Measurements from ENCODE around the gene KCNS3. TPM values are rescaled to one million over a fixed set of nuclear protein-coding genes. Genes with fewer than 3 reads are reported as not detected.

Gene KCNS3
- total and polyA plus RNA-seq, 2 of the 4 experiments (the other 2 are of a cell fraction) = 2.9 to 4.3 TPM

GRCh38 chr2:17975401-17975800 lies 96.9 kb downstream of the KCNS3 start:
- Histone ChIP-seq H3K27ac (ENCODE audit: insufficient read depth, low read length) (no peak overlapping the region), H4K5ac (ENCODE audit: low read depth, low read length) (no peak overlapping the region), H4K20me1 (ENCODE audit: insufficient read depth, low read length) (no peaks in the 10 kb centered on the region), H3K79me1 (ENCODE audit: low read depth in 1 of 2, low read length in 2 of 2) (no peaks in the 10 kb centered on the region; a peak in 1 of 4 replicates), H2AK9ac (replicated peaks; ENCODE audit: low read depth, low read length, poor library complexity) (no peak overlapping the region), H2BK15ac (ENCODE audit: low read depth, low read length) (peak overlapping the region; percentile 94; the same call in 1 of the 3 replicates), H2BK20ac (ENCODE audit: low read depth, low read length) (peak overlapping the region; percentile 34; the same call in 1 of the 2 replicates), H3K4me1 (ENCODE audit: control insufficient read depth, insufficient read depth, low read length) (peaks cover 25% of the 10 kb centered on the region), H3K56ac (ENCODE audit: extremely low read depth, insufficient read depth, low read length) (no peak overlapping the region), H2AFZ (replicated peaks; ENCODE audit: low read length, poor library complexity) (no peak overlapping the region), H3K9ac (ENCODE audit: low read depth, low read length) (no peak overlapping the region), H2BK120ac (ENCODE audit: low read depth, low read length) (peak overlapping the region; percentile 43), H3K36me3 (ENCODE audit: control insufficient read depth, insufficient read depth, low read length) (no peaks in the 10 kb centered on the region), H3K4me3 (ENCODE audit: insufficient read depth, low read depth, low read length) (no peak overlapping the region), H2AK5ac (ENCODE audit: low read depth, low read length) (peak overlapping the region; percentile 30; the same call in 1 of the 2 replicates), H4K91ac (ENCODE audit: insufficient read depth, low read depth, low read length) (no peak overlapping the region), H3K14ac (replicated peaks; ENCODE audit: low read depth, low read length) (no peak overlapping the region), H3K27me3 (ENCODE audit: control insufficient read depth, insufficient read depth, low read length) (no peaks in the 10 kb centered on the region), H3K4ac (ENCODE audit: low read depth, low read length) (no peak overlapping the region; the same call in 1 of the 2 replicates), H3K9me1 (ENCODE audit: insufficient read depth, low read length) (peaks cover 21% of the 10 kb centered on the region), H3K18ac (ENCODE audit: low read depth, low read length) (no peak overlapping the region; the same call in 1 of the 2 replicates), H4K8ac (ENCODE audit: low read depth in 2 of 2, low read length in 2 of 2) (no peak overlapping the region), H3K9me3 (ENCODE audit: control insufficient read depth, insufficient read depth, low read length) (no peaks in the 10 kb centered on the region), H3K23ac (ENCODE audit: low read depth, low read length) (no peak overlapping the region), H3K4me2 (ENCODE audit: low read depth, low read length) (no peak overlapping the region), H2BK5ac (ENCODE audit: low read depth, low read length, poor library complexity, severe bottlenecking) (no peak overlapping the region)
- no peak for DNase-seq
- no CpG with 5 or more reads among the region's 2 CpGs for WGBS, 2 experiments (ENCODE audit: extremely low coverage in 2 of 2, insufficient read length in 1 of 2)
- no peak for ATAC-seq (ENCODE audit: low read depth)
- intact Hi-C loops (cut with micrococcal nuclease) (loop anchor here (5.0 kb wide), 2 partner anchors 98 to 387 kb away; partner anchors contain the start of gene KCNS3), in situ Hi-C loops (cut with MboI; ENCODE audit: low sequenced_read_pairs) (loop anchor here (10.0 kb wide), 1 partner anchor 389 kb away; no protein-coding TSS in a partner anchor), dilution Hi-C loops (cut with HindIII; ENCODE audit: low sequenced_read_pairs, unreplicated experiment) (no loop called here)
- ChIA-PET CTCF (interaction anchor here (0.5 kb wide), 1 partner anchor 36 kb away, joined by 3 read pairs; no protein-coding TSS in a partner anchor), POLR2A (ENCODE audit: unreplicated experiment) (no interaction called here)
- no peak for TF ChIP-seq BHLHE40 (IDR thresholded peaks at IDR 0.05; ENCODE audit: low read depth, low read length)
- TF ChIP-seq CHD1 (IDR thresholded peaks at IDR 0.05; ENCODE audit: low read depth, low read length) = no peak
- TF ChIP-seq RAD21 (IDR thresholded peaks at IDR 0.05; ENCODE audit: low read length) = no peak
- no peak for TF ChIP-seq MAFK (IDR thresholded peaks at IDR 0.05; ENCODE audit: low read depth, low read length)
- TF ChIP-seq MXI1 (IDR thresholded peaks at IDR 0.05; ENCODE audit: borderline replicate concordance, low read depth, low read length) = no peak
- no peak for TF ChIP-seq POLR2A (IDR thresholded peaks at IDR 0.05; ENCODE audit: low read depth, low read length)
- no peak for TF ChIP-seq ELK1 (IDR thresholded peaks at IDR 0.05; ENCODE audit: borderline replicate concordance, low read depth, low read length)
- no TSS peak for BruUV-seq (replicated peaks)

Measured in IMR-90 (cell line).